Neural progenitor cell (in vitro differentiated cells): ENCODE measurements around the gene SLC52A3.

Experiments
- CTCF ChIP-seq: fragments of 200-600 bp; sonication (generic); IDR thresholded peaks from 2 replicates; pipeline ENCODE4 v1.5.1; 2017; ENCODE audit warnings: antibody characterized with exemption, mild to moderate bottlenecking
- EZH2 ChIP-seq: fragments of 200-600 bp; sonication (generic); IDR thresholded peaks from 2 replicates; pipeline ENCODE4 v1.6.1; 2017; ENCODE audit warnings: antibody characterized with exemption, mild to moderate bottlenecking, moderate library complexity

GRCh38 chr20:774016-774659 lies 5.8 kb upstream of the SLC52A3 start:
- no peak for TF ChIP-seq CTCF
- TF ChIP-seq EZH2 = no peak
